DMS53 treated with DMSO at 0.1 percent for 48 hours (cell line): ENCODE results near the gene GSTM5.
A peak's percentile ranks its signal among the peaks of the same experiment; 100 is the strongest.
"Not testable (repeated sequence)": the region's sequence is repeated elsewhere in the genome, so short reads cannot be mapped to it uniquely, and the experiment has no call there.

Experiments used
- DNase-seq: peaks from one replicate; lab custom pipeline; 2025; ENCODE audit not compliant: unreplicated experiment; lab: John Stamatoyannopoulos, UW

GSTM5 gene

GRCh38 chr1:109695138-109695537 is 16.9 kb upstream of the GSTM5 start:
- not testable (repeated sequence) for DNase-seq

GRCh38 chr1:109697066-109697465 is 15.0 kb upstream of the GSTM5 start:
- no peak for DNase-seq

DNA sequence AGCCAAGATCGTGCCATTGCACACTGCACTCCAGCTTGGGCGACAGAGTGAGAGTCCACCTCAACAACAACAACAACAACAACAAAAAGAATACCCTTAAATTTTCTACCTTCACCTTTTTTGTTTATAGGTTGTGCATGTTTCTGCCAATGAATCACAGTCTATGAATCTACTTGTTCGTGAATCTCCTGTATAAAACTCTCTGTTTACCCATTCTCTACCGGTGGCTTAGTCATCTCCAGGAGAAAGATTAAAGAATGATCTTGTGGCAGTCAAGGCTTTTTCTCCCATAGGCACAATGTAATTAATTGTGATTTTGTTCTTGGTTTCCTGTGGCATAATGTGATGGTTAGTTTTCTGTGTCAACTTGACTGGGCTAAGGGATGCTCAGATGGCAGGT is 14.2 kb upstream of the GSTM5 start:
- not testable (repeated sequence) for DNase-seq

- not testable (repeated sequence) for DNase-seq
Measured at GRCh38 chr1:109702940-109703339, 9.1 kb upstream of the GSTM5 start.

- no peak for DNase-seq
Measured at GRCh38 chr1:109704173-109704572, 7.9 kb upstream of the GSTM5 start.

- DNase-seq = no peak
Measured at GRCh38 chr1:109705411-109705810, 6.6 kb upstream of the GSTM5 start.

- DNase-seq = not testable (repeated sequence)
Measured at GRCh38 chr1:109708949-109709348, 3.1 kb upstream of the GSTM5 start.

- DNase-seq = not testable (repeated sequence)
Measured at GRCh38 chr1:109709822-109710221, 2.2 kb upstream of the GSTM5 start.

- DNase-seq = no peak
Measured at GRCh38 chr1:109712321-109712864, 342 bp downstream of the GSTM5 start.

- DNase-seq = no peak
Measured at GRCh38 chr1:109713636-109714035, 1.6 kb downstream of the GSTM5 start.

- DNase-seq = no peak
Measured at GRCh38 chr1:109714661-109715372, 2.8 kb downstream of the GSTM5 start.

DNA sequence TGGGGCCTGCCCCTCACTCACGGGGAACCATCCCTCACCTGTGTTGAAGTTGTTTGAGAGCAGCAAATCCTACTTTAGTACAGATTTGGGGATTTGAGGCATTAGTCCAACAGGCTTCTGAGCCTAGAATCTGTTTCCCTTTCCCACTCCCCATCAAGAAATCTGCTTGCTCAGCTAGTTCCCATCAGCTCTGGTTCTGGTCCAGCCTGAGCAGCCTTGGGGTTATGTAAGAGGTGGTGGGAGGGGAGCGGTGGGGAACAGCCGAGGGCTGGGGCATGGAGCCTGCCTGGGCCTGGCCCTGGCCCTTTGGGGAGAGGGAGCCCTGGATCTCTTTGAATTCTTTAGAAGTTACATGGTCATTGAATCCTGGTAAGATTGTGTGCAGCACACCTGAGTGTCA is 4.1 kb downstream of the GSTM5 start:
- DNase-seq = no peak

- DNase-seq = no peak
Measured at GRCh38 chr1:109716570-109717090, 4.6 kb downstream of the GSTM5 start.

GRCh38 chr1:109717729-109718128 is 5.7 kb downstream of the GSTM5 start:
- DNase-seq = no peak

GRCh38 chr1:109718495-109718894 is 6.4 kb downstream of the GSTM5 start:
- DNase-seq = peak; percentile 57

DNA sequence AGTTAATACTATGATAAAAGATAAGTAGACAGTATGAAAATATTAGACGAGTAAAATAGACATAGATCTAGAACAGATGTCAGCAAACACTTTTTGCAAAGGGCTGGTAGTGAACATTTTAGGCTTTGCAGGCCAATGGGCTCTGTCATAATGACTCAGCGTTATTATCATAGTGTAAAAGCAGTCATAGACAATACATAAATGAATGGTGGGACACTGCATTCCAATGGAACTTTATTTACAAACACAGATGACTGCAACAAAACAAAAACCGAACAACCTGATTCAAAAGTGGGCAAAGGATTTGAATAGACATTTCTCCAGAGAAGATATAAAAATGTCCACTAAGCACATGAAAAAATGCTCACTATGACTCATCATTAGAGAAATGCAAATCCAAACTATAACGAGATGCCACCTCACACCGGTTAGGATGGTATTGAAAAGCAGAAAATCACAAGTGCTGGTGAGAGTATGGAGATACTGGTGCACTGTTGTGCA is 7.3 kb downstream of the GSTM5 start:
- no peak for DNase-seq

DNA sequence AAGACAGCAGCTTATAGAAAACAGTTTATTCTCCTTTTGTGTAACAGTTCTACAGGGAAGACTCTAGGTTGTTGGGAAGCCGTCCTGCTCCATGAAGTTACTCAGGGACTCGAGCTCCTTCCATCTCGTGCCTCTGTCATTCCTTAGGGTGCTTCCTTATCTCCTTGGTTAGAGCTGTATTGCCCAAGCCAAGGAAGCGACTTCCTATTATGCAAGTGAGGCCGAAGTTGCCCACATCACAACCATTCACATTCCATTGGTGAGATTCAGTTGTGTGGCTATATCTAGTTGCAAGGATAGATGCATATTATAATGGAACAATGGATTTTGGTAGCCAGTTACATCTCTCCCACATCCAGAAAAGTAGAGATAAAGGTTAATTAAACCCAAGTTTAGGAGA is 9.0 kb downstream of the GSTM5 start:
- no peak for DNase-seq

DNA sequence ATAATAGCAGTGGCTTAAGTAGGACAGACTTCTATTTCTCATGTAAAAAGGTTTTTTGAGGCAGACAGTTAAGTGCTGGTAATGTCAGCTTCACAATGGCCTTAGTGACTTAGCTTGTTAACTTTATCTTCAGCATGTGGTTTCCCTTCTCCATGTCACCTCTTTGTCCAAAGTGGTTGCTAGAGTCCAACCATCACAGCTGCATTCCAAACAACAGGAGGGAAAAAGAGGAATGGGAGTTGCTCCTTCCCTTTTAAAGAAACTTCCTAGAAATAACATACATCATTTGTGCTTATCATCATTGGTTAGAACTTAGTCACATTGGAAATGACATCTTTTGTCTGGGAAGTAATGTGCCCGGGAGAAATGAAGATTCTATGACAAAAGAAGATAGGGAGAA is 9.9 kb downstream of the GSTM5 start:
- DNase-seq = no peak

DNA sequence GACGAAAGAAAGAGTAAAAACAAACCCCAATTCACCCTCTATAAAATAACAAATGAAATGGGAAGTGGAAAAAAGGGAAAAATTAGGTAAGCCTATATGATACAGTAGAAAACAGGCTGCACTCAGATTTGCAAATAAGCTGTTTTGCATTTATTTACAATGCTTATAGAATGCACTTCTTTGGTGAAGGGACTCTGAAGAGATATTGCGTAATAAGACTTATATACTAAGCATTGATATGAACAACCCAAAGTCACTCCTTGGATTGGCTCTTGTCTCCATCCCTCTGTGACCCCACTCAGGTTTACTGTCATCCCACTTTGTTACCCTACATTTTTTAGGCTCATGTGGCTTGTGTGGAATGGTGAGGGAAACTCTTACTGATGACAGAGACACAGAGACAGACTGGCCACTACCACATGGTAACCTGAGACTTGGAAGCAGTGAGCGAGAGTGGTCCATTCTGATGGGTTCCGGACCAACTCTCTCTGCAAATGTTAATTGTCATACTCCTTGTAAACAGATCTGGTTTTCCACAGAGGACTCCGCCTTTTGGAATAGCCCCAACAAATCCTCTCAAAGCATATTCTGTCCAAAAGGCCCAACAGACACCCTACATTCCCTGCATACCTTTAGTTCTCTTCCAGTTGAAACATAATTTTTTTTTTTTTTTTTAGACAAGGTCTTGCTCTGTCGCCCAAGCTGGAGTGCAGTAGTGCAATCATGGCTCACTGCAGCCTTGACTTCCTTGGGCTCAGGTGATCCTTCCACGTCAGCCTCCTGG is 11.0 kb downstream of the GSTM5 start:
- no peak for DNase-seq

GRCh38 chr1:109724933-109725332 is 12.9 kb downstream of the GSTM5 start:
- DNase-seq = no peak

DNA sequence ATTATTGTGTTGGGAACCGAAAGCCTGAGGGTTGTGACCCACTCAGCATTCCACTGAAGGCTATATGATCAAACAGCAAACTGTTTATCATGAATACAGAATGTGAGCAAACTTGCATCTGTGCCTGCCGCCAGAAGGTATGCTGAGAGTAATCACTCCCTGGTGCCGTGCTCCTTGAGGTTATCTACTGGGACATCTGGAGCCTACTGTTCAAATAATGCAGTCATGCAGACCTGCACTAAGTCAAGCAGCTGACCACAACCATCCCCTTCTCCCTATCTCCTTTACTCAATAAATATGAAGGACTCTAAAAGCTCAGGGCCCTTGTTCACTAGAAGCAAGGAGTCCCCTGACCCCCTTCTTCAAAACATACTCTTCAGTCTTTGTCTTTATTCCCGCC is 13.5 kb downstream of the GSTM5 start:
- no peak for DNase-seq

DNA sequence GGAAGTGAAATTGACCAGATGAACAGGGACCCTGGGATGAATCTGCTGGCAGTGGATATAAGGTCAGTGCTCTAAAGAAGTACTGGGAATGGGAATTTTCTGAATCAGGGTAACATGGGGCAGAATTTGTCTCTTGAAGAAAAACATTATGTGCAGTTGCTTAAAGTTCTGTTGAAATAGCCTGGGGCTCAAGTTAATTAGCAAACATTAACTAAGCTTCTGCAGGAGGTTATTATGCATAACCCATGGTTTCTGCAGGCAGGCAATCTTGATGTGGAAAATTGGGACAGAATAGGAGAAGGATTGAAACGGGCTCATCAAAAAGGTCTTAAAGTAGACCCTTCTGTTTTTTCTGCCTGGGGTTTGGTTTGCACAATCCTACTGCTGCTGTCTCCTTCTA is 14.0 kb downstream of the GSTM5 start:
- no peak for DNase-seq
